ENCODE measurements around the gene GRK5. TPM values are rescaled to one million over a fixed set of nuclear protein-coding genes. Genes with fewer than 3 reads are reported as not detected.

The GRK5 gene
- total and polyA plus RNA-seq, 2 donors from 2014 or later, result 7.3 to 18.7 TPM

DNA sequence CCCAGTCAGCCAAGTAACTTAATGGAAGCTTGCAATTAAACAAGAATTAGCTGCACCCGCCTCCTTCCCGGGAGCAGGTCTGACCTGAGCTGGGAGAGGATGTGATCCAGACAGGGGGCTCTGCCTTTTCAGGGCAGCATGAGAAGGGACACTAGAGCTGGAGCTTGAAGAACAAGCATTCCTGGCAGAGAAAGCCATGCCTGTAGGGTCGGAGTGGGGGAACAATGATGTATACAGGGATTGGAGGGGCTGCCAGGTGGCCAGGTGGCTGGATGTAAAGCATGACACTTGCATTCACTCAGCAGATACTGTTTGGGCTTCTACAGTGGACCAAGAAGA, 112.5 kb downstream of the GRK5 start:
- no peaks in the 10 kb centered on the region for H3K9me3 ChIP-seq (ENCODE audit: control insufficient read depth in 2 of 3, insufficient read depth in 1 of 3, low read length in 3 of 3)
- no peak overlapping the region for H3K27ac ChIP-seq (ENCODE audit: low read depth in 2 of 2, low read length in 2 of 2)
- DNase-seq, result no peak
- intact Hi-C loops (cut with DNase I), result no loop called here
- H3K36me3 ChIP-seq (ENCODE audit: control insufficient read depth in 2 of 3, insufficient read depth in 3 of 3, low read length in 3 of 3), result no peaks in the 10 kb centered on the region
- FAIRE-seq, result no peak
- H3K4me1 ChIP-seq (ENCODE audit: control insufficient read depth in 2 of 3, insufficient read depth in 2 of 3, low read depth in 1 of 3, low read length in 3 of 3), result peaks cover 0 to 8% (median 3%) of the 10 kb centered on the region in 3 donors
- H3K27me3 ChIP-seq (ENCODE audit: control insufficient read depth, insufficient read depth, low read length), result no peaks in the 10 kb centered on the region
- TF ChIP-seq, protein P1, sequence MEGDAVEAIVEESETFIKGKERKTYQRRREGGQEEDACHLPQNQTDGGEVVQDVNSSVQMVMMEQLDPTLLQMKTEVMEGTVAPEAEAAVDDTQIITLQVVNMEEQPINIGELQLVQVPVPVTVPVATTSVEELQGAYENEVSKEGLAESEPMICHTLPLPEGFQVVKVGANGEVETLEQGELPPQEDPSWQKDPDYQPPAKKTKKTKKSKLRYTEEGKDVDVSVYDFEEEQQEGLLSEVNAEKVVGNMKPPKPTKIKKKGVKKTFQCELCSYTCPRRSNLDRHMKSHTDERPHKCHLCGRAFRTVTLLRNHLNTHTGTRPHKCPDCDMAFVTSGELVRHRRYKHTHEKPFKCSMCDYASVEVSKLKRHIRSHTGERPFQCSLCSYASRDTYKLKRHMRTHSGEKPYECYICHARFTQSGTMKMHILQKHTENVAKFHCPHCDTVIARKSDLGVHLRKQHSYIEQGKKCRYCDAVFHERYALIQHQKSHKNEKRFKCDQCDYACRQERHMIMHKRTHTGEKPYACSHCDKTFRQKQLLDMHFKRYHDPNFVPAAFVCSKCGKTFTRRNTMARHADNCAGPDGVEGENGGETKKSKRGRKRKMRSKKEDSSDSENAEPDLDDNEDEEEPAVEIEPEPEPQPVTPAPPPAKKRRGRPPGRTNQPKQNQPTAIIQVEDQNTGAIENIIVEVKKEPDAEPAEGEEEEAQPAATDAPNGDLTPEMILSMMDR (IDR thresholded peaks at IDR 0.05; ENCODE audit: borderline replicate concordance, extremely low read depth, insufficient read depth), result no peak
- H3K4me3 ChIP-seq (ENCODE audit: low read length in 3 of 3), result no peak overlapping the region
- H3K9ac ChIP-seq (ENCODE audit: low read length in 3 of 3), result no peak overlapping the region

DNA sequence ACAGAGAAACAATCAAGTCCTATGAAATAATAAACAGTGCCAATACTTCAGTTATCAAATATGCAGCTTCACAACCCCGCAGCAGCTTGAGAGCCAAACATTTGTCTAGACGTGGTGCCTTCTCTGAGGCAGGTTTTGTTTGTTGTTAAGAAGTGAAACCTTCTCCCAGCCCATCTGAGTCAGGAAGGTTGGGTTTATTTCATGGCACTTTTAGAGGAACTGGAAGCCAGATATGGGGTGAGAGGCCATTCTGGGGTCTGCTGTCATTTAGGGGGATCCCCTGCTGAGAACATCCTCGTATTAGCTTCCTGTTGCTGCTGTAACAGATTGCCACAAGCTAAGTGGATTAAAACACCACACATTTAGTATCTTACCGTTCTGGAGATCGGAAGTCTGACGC, 113.6 kb downstream of the GRK5 start:
- TF ChIP-seq, protein P1 (IDR thresholded peaks at IDR 0.05; ENCODE audit: borderline replicate concordance, extremely low read depth, insufficient read depth), result no peak
- DNase-seq (no peak), FAIRE-seq (no peak)
- Histone ChIP-seq H3K4me3 (ENCODE audit: low read length in 3 of 3) (no peak overlapping the region), H3K36me3 (ENCODE audit: control insufficient read depth in 2 of 3, insufficient read depth in 3 of 3, low read length in 3 of 3) (no peaks in the 10 kb centered on the region), H3K4me1 (ENCODE audit: control insufficient read depth in 2 of 3, insufficient read depth in 2 of 3, low read depth in 1 of 3, low read length in 3 of 3) (peaks cover 0 to 8% (median 3%) of the 10 kb centered on the region in 3 donors), H3K27me3 (ENCODE audit: control insufficient read depth, insufficient read depth, low read length) (no peaks in the 10 kb centered on the region), H3K9ac (ENCODE audit: low read length in 3 of 3) (no peak overlapping the region), H3K27ac (ENCODE audit: low read depth in 2 of 2, low read length in 2 of 2) (no peak overlapping the region), H3K9me3 (ENCODE audit: control insufficient read depth in 2 of 3, insufficient read depth in 1 of 3, low read length in 3 of 3) (no peaks in the 10 kb centered on the region)
- intact Hi-C loops (cut with DNase I), result no loop called here

DNA sequence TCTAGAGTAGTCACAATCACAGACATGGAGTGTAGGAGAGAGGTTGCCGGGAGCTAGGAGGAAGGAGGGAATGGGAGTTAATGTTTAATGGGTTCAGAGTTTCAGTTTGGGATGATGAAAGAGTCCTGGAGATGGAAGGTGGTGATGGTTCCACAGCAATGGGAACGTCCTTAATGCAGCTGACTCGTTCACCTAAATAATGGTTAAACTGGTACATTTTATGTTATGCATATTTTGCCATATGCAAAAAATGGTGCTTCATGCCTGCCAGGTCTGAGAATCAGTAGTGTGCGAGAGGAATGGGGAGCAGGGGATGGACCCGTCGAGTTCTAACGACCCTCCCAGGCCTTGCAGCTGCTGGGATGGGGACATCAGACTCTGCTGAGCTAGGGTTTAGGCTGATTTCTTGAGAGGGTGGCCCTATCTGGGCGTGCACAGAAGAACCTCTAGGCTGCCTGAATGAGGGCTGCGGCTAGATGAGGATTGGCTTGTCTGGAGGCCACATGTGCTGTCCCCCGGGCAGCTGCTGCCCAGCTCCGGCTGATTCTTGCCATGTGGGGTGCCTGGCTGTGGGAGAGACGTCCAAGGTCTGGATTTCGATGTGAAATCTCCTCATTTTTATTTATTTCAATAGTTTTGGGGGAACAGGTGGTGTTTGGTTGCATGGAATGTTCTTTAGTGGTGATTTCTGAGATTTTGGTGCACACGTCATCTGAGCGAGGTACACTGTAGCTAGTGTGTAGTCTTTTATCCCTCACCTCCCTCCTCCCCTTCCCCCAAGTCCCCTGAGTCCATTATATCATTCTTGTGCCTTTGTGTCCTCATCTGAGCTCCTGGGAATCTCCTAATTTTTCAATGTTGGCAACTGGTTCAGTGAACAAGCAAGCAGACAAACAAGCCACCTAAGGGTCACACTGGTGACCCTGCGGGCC, 116.0 kb downstream of the GRK5 start:
- Histone ChIP-seq H3K9me3 (ENCODE audit: control insufficient read depth in 2 of 3, insufficient read depth in 1 of 3, low read length in 3 of 3) (no peaks in the 10 kb centered on the region), H3K27ac (ENCODE audit: low read depth in 2 of 2, low read length in 2 of 2) (no peak overlapping the region), H3K4me3 (ENCODE audit: low read length in 3 of 3) (no peak overlapping the region), H3K4me1 (ENCODE audit: control insufficient read depth in 2 of 3, insufficient read depth in 2 of 3, low read depth in 1 of 3, low read length in 3 of 3) (no peaks in the 10 kb centered on the region), H3K36me3 (ENCODE audit: control insufficient read depth in 2 of 3, insufficient read depth in 3 of 3, low read length in 3 of 3) (no peaks in the 10 kb centered on the region), H3K9ac (ENCODE audit: low read length in 3 of 3) (no peak overlapping the region), H3K27me3 (ENCODE audit: control insufficient read depth, insufficient read depth, low read length) (no peaks in the 10 kb centered on the region)
- no peak for FAIRE-seq
- TF ChIP-seq, protein P1 (IDR thresholded peaks at IDR 0.05; ENCODE audit: borderline replicate concordance, extremely low read depth, insufficient read depth), result no peak
- intact Hi-C loops (cut with DNase I), result no loop called here
- DNase-seq, result no peak
